LNCaP clone FGC (cell line): ENCODE measurements around the gene DYNC1LI2.
"Not testable (repeated sequence)": the region's sequence is repeated elsewhere in the genome, so short reads cannot be mapped to it uniquely, and the experiment has no call there.

ENCODE experiments used
- DNase-seq: peaks from one replicate; pipeline ENCODE4 v3.0.0-alpha.2; 2011; ENCODE audit warnings: low read depth
- H3K4me3 ChIP-seq: 2 replicates; pipeline ENCODE4 v1.5.1; 2011; ENCODE audit warnings: mild to moderate bottlenecking, low read depth, low read length, control low read depth
- TF ChIP-seq, protein P1 (sequence below): IDR thresholded peaks from 2 replicates; pipeline ENCODE4 v1.5.1; 2012; ENCODE audit warnings: mild to moderate bottlenecking; ENCODE audit not compliant: control insufficient read depth, insufficient read depth; ENCODE audit errors: extremely low read depth

Gene DYNC1LI2

DNA sequence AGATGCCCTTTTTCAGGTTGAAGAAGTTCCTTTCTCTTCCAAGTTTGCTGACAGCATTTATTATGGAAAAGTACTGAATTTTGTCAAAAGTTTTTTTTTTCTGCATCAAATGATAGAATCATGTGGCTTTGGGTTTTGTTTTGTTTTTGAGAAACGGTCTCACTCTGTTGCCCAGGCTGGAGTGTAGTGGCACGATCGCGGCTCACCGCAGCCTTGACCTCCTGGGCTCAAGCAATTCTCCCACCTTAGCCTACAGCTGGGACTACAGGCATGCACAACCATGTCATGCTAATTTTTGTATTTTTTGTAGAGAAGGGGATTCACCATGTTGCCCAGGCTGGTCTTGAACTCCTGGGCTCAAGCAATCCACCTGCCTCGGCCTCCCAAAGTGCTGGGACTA, 62.1 kb downstream of the DYNC1LI2 start:
- DNase-seq, result no peak
- TF ChIP-seq, protein P1, sequence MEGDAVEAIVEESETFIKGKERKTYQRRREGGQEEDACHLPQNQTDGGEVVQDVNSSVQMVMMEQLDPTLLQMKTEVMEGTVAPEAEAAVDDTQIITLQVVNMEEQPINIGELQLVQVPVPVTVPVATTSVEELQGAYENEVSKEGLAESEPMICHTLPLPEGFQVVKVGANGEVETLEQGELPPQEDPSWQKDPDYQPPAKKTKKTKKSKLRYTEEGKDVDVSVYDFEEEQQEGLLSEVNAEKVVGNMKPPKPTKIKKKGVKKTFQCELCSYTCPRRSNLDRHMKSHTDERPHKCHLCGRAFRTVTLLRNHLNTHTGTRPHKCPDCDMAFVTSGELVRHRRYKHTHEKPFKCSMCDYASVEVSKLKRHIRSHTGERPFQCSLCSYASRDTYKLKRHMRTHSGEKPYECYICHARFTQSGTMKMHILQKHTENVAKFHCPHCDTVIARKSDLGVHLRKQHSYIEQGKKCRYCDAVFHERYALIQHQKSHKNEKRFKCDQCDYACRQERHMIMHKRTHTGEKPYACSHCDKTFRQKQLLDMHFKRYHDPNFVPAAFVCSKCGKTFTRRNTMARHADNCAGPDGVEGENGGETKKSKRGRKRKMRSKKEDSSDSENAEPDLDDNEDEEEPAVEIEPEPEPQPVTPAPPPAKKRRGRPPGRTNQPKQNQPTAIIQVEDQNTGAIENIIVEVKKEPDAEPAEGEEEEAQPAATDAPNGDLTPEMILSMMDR, result no peak
- no peak overlapping the region for H3K4me3 ChIP-seq

DNA sequence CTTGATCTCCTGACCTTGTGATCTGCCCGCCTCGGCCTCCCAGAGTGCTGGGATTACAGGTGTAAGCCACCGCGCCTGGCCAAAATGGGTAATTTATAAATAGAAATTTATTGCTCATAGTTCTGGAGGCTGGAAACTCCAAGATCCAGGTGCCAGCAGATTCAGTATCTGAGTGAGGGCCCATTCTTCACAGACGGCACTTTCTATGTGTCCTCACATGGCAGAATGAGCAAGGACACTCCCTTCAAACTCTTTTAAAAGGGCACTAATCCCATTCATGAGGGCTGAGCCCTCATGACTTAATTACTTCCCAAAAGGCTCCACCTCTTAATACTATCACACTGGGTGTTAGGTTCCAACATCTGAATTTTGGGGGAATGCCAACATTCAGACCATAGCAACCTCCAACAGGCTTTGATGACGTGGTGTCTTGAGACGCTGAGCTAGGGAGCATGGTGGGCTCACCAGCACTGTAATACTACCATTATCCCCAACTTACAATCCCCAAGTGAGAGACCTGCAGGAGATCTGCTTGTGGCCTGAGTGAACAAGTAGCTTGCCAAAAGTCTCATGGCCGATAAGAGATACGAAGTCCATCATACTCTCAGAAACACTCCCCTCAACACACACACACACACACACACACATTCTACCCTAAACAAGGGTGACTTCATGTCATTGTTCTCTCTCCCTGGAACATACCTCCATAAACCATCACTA, 63.3 kb downstream of the DYNC1LI2 start:
- H3K4me3 ChIP-seq, result no peak overlapping the region
- no peak for DNase-seq
- TF ChIP-seq, protein P1, result no peak

DNA sequence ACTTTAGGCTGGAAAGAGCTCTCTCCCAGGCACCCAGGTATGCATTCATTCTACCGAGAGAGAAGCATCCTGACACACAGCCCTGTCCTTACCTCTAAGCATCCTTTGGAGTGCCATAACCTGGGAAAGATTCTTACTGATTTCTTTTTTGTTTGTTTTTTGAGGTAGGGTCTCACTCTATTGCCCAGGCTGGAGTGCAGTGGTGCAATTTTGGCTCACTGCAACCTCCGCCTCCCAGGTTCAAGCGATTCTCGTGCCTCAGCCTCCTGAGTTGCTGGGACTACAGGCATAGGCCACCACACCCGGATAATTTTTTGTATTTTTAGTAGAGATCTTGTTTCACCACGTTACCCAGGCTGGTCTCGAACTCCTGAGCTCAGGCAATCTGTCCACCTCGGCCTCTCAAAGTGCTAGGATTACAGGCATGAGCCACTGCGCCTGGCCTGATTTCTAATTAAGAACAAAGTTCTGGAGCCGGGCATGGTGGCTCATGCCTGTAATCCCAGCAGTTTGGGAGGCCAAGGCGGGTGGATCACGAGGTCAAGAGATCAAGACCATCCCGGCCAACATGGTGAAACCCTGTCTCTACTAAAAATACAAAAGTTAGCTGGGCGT, 65.8 kb downstream of the DYNC1LI2 start:
- not testable (repeated sequence) for DNase-seq, H3K4me3 ChIP-seq

DNA sequence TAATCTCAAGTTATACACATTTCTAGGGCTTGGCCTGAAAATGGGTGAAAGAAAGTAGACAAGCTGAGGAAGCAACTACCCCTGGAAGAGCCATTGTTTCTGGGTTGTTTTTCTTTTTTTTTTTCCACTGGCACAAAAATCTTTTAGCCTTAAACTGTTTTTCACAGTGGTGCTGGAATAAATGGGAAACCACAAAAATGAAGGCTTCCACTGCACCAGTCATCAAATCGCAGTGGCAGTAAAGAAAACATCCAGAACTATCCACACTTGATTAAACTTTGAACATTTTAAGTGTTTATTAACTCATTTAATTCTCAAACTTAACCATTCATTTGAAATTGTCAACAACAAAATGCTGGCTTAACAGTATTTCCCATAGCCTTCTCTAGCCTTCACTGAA, 69.1 kb downstream of the DYNC1LI2 start:
- no peak overlapping the region for H3K4me3 ChIP-seq
- no peak for DNase-seq
- TF ChIP-seq, protein P1, result no peak

DNA sequence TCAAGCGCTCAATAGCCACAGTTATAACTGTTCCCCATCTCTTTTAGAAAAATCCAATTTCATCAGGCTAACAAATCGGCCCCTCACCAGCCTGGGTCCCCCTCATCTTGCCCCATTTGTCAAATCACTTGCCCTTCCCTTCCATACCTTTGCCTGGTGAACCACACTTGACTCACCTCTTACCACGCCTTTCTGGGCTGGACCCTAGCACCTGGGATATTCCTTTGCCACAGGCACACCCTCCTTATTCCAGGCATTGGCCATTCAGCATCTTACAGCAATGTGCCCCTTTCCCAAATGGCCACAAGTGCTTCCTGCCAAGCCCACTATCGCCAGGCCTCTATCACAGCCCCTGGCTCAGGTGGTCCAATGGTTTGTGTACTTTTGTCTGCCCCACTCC, 69.7 kb downstream of the DYNC1LI2 start:
- no peak overlapping the region for H3K4me3 ChIP-seq
- DNase-seq, result no peak

DNA sequence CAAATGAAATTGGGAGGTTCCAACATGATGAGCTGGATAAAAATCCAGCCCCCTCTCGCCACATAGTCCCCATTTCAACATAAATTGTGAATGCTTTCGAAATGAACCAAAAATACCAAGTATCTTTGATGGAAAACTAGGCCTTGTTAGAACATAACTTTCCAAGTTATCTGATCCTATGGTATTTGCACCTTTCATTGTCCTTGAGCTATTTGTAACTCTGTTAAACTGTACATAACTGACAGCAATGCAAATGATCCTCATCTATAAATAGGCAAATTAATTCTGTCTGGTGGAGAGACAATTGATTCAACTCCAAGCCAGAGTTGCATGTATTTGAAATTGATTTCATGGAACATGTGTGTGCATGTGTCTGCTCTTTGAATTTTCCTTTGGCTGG, 73.1 kb downstream of the DYNC1LI2 start:
- TF ChIP-seq, protein P1, result no peak
- H3K4me3 ChIP-seq, result no peak overlapping the region
- DNase-seq, result no peak

More for the DNA sequence above, 69.7 kb downstream of the DYNC1LI2 start:
- TF ChIP-seq, protein P1, result no peak

DNA sequence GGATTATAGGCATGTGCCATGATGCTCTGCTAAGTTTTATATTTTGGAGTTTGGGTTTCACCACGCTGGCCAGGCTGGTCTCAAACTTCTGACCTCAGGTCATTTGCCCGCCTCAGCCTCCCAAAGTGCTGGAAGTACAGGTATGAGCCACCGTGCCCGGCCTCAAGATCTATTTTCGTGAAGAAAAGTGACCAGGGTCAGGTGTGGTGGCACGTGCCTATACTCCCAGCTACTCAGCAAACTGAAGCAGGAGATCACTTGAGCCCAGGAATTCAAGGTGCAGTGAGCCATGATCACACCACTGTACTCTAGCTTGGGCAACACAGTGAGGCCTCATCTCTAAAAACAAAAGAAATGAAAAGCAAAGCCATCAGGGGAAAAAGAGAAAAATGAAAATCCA, 73.6 kb downstream of the DYNC1LI2 start:
- TF ChIP-seq, protein P1, result no peak
- no peak overlapping the region for H3K4me3 ChIP-seq
- no peak for DNase-seq
